OCI-LY1 (cell line): ENCODE measurements around the gene CCNJL.

ENCODE experiments used
- EZH2 ChIP-seq: fragments of 200-600 bp; sonication (generic), shearing (Covaris generic); IDR thresholded peaks from 2 replicates; pipeline ENCODE4 v1.8.0; 2017; ENCODE audit warnings: borderline replicate concordance, mixed run types, mild to moderate bottlenecking, antibody characterized with exemption, low read length, moderate library complexity, mixed read lengths
- TF ChIP-seq, protein P1 (sequence below): fragments of 200-600 bp; sonication (generic), shearing (Covaris generic); IDR thresholded peaks from 2 replicates; pipeline ENCODE4 v1.5.1; 2017; ENCODE audit warnings: mild to moderate bottlenecking, antibody characterized with exemption, low read length, moderate library complexity, mixed read lengths

GRCh38 chr5:160296496-160296895 is 15.9 kb downstream of the CCNJL start:
- TF ChIP-seq, protein P1, sequence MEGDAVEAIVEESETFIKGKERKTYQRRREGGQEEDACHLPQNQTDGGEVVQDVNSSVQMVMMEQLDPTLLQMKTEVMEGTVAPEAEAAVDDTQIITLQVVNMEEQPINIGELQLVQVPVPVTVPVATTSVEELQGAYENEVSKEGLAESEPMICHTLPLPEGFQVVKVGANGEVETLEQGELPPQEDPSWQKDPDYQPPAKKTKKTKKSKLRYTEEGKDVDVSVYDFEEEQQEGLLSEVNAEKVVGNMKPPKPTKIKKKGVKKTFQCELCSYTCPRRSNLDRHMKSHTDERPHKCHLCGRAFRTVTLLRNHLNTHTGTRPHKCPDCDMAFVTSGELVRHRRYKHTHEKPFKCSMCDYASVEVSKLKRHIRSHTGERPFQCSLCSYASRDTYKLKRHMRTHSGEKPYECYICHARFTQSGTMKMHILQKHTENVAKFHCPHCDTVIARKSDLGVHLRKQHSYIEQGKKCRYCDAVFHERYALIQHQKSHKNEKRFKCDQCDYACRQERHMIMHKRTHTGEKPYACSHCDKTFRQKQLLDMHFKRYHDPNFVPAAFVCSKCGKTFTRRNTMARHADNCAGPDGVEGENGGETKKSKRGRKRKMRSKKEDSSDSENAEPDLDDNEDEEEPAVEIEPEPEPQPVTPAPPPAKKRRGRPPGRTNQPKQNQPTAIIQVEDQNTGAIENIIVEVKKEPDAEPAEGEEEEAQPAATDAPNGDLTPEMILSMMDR, result no peak
- TF ChIP-seq EZH2, result no peak
